CD4-positive, CD25-positive, alpha-beta regulatory T cell (primary cell): Measurements from ENCODE around the gene FCHSD2. TPM values are rescaled to one million over a fixed set of nuclear protein-coding genes. Genes with fewer than 3 reads are reported as not detected.

Source experiments
- ATAC-seq, 2 donors: fragments of 150-1000 bp; cut with Tn5 transposase; one replicate each; pipeline ENCODE4 v1.10.0; 2021; ENCODE audit warnings: low read depth in 2 of 2, moderate number of reproducible peaks in 2 of 2, moderate library complexity in 1 of 2
- DNase-seq, 3 donors: peaks; one replicate each; pipeline versions ENCODE4 v3.0.0 to v3.0.0-alpha.2; 2012 to 2022; ENCODE audit warnings: mixed read lengths in 1 of 3
- H3K27ac ChIP-seq: one replicate; pipeline ENCODE4 v1.7.0; 2013; ENCODE audit warnings: mild to moderate bottlenecking, low read length; ENCODE audit not compliant: insufficient read depth, poor library complexity, severe bottlenecking
- H3K27me3 ChIP-seq: one replicate; pipeline ENCODE4 v1.7.0; 2013; ENCODE audit warnings: low read length; ENCODE audit not compliant: control insufficient read depth, insufficient read depth
- H3K36me3 ChIP-seq: one replicate; pipeline ENCODE4 v1.7.0; 2013; ENCODE audit warnings: mild to moderate bottlenecking, low read length, moderate library complexity; ENCODE audit not compliant: control insufficient read depth, insufficient read depth
- H3K4me1 ChIP-seq: 2 replicates; pipeline ENCODE4 v1.7.0; 2013; ENCODE audit warnings: mild to moderate bottlenecking, low read length; ENCODE audit not compliant: insufficient read depth, control insufficient read depth, poor library complexity, severe bottlenecking
- H3K4me3 ChIP-seq: one replicate; pipeline ENCODE4 v1.7.0; 2013; ENCODE audit warnings: low read depth, mild to moderate bottlenecking, low read length, moderate library complexity
- H3K9me3 ChIP-seq, 2 experiments: 1 replicate in 1 of 2; 2 replicates in 1 of 2; pipeline ENCODE4 v1.7.0; 2013; ENCODE audit warnings: low read length in 2 of 2, mild to moderate bottlenecking in 1 of 2, moderate library complexity in 1 of 2; ENCODE audit not compliant: control insufficient read depth in 2 of 2
- H3K27ac Mint-ChIP-seq, 3 donors: one replicate each; pipeline ENCODE4 v1.8.0; 2020 to 2022; ENCODE audit warnings: mild to moderate bottlenecking in 3 of 3, mixed read lengths in 3 of 3, moderate library complexity in 2 of 3
- H3K27me3 Mint-ChIP-seq: one replicate; pipeline ENCODE4 v1.8.0; 2022; ENCODE audit warnings: mild to moderate bottlenecking, mixed read lengths
- H3K36me3 Mint-ChIP-seq: one replicate; pipeline ENCODE4 v1.8.0; 2020; ENCODE audit warnings: mixed read lengths
- H3K4me1 Mint-ChIP-seq, 4 donors: one replicate each; pipeline ENCODE4 v1.8.0; 2020 to 2022; ENCODE audit warnings: mixed read lengths in 4 of 4, mild to moderate bottlenecking in 1 of 4
- H3K4me3 Mint-ChIP-seq, 4 donors: one replicate each; pipeline ENCODE4 v1.8.0; 2020 to 2022; ENCODE audit warnings: mild to moderate bottlenecking in 4 of 4, mixed read lengths in 4 of 4, moderate library complexity in 3 of 4
- H3K9me3 Mint-ChIP-seq, 7 donors: one replicate each; pipeline ENCODE4 v1.8.0; 2020 to 2022; ENCODE audit warnings: mixed read lengths in 7 of 7, mild to moderate bottlenecking in 3 of 7, moderate library complexity in 2 of 7
- polyA plus RNA-seq, 4 donors: library from polyadenylated mRNA; unstranded; fragments of 300-500 nt; fragmentation: Illumina TruSeq; gene quantifications; one replicate each; pipeline ENCODE4 v1.2.3, GENCODE V29; 2021
- total RNA-seq: library from RNA; stranded (reverse); gene quantifications from one replicate; pipeline ENCODE4 v1.2.3, GENCODE V29; 2022

The FCHSD2 gene
- total and polyA plus RNA-seq, 5 donors from 2014 or later = 13.5 to 56.6 (median 19.6) TPM

- Histone ChIP-seq H3K4me3 (no peak overlapping the region), H3K4me1 (no peaks in the 10 kb centered on the region), H3K27me3 (no peaks in the 10 kb centered on the region), H3K36me3 (peaks cover 11% of the 10 kb centered on the region), H3K27ac (no peak overlapping the region), H3K9me3 (no peaks in the 10 kb centered on the region)
- Mint-ChIP-seq H3K36me3 (peaks cover 25% of the 10 kb centered on the region), H3K27me3 (no peaks in the 10 kb centered on the region), H3K4me1 (peaks cover 9 to 11% (median 10%) of the 10 kb centered on the region in 4 donors), H3K4me3 (no peak overlapping the region), H3K27ac (peak overlapping the region in 1 of 3 donors; percentile 52), H3K9me3 (peaks cover 0 to 2% (median 0%) of the 10 kb centered on the region in 7 donors)
- ATAC-seq = no peak
- no peak for DNase-seq
These were observed 266.4 kb downstream of the FCHSD2 start for GRCh38 chr11:72875736-72876135.

- Histone ChIP-seq H3K9me3 (no peaks in the 10 kb centered on the region), H3K4me1 (peaks cover 10% of the 10 kb centered on the region), H3K36me3 (peaks cover 19% of the 10 kb centered on the region), H3K4me3 (no peak overlapping the region), H3K27ac (no peak overlapping the region), H3K27me3 (no peaks in the 10 kb centered on the region)
- H3K36me3 Mint-ChIP-seq = peaks cover 20% of the 10 kb centered on the region
- peaks cover 20 to 31% (median 21%) of the 10 kb centered on the region in 4 donors for H3K4me1 Mint-ChIP-seq
- DNase-seq (no peak), ATAC-seq (no peak)
- peak overlapping the region in 1 of 3 donors; percentile 79 for H3K27ac Mint-ChIP-seq
- no peaks in the 10 kb centered on the region for H3K9me3 Mint-ChIP-seq
- H3K27me3 Mint-ChIP-seq = no peaks in the 10 kb centered on the region
- no peak overlapping the region for H3K4me3 Mint-ChIP-seq
These were observed 270.1 kb downstream of the FCHSD2 start for GRCh38 chr11:72872012-72872411.

GRCh38 chr11:72871119-72871518 lies 271.0 kb downstream of the FCHSD2 start:
- peak overlapping the region in 1 of 3 donors; percentile 7 for H3K27ac Mint-ChIP-seq
- no peak overlapping the region for H3K4me3 Mint-ChIP-seq
- H3K4me1 Mint-ChIP-seq = peaks cover 20 to 35% (median 25%) of the 10 kb centered on the region in 4 donors
- DNase-seq (no peak), ATAC-seq (no peak)
- Histone ChIP-seq H3K27me3 (no peaks in the 10 kb centered on the region), H3K9me3 (no peaks in the 10 kb centered on the region), H3K4me1 (peaks cover 10% of the 10 kb centered on the region), H3K4me3 (no peak overlapping the region), H3K36me3 (peaks cover 24% of the 10 kb centered on the region), H3K27ac (no peak overlapping the region)
- H3K36me3 Mint-ChIP-seq = peaks cover 24% of the 10 kb centered on the region
- no peaks in the 10 kb centered on the region for H3K9me3 Mint-ChIP-seq
- H3K27me3 Mint-ChIP-seq = no peaks in the 10 kb centered on the region

- Mint-ChIP-seq H3K27me3 (no peaks in the 10 kb centered on the region), H3K4me3 (no peak overlapping the region), H3K27ac (peak overlapping the region in 1 of 3 donors; percentile 15), H3K9me3 (no peaks in the 10 kb centered on the region), H3K4me1 (peaks cover 20 to 36% (median 30%) of the 10 kb centered on the region in 4 donors), H3K36me3 (peaks cover 33% of the 10 kb centered on the region)
- ATAC-seq (no peak), DNase-seq (no peak)
- H3K27me3 ChIP-seq = no peaks in the 10 kb centered on the region
- H3K9me3 ChIP-seq = no peaks in the 10 kb centered on the region
- H3K27ac ChIP-seq = no peak overlapping the region
- H3K36me3 ChIP-seq = peaks cover 22% of the 10 kb centered on the region
- H3K4me1 ChIP-seq = peaks cover 10% of the 10 kb centered on the region
- no peak overlapping the region for H3K4me3 ChIP-seq
These were observed 272.3 kb downstream of the FCHSD2 start for GRCh38 chr11:72869831-72870230.

- no peak overlapping the region for H3K4me3 Mint-ChIP-seq
- DNase-seq (no peak), ATAC-seq (no peak)
- Histone ChIP-seq H3K4me3 (no peak overlapping the region), H3K27me3 (no peaks in the 10 kb centered on the region), H3K4me1 (peaks cover 10% of the 10 kb centered on the region), H3K27ac (no peak overlapping the region), H3K36me3 (peaks cover 22% of the 10 kb centered on the region), H3K9me3 (no peaks in the 10 kb centered on the region)
- peaks cover 16 to 36% (median 30%) of the 10 kb centered on the region in 4 donors for H3K4me1 Mint-ChIP-seq
- no peak overlapping the region for H3K27ac Mint-ChIP-seq
- H3K9me3 Mint-ChIP-seq = no peaks in the 10 kb centered on the region
- no peaks in the 10 kb centered on the region for H3K27me3 Mint-ChIP-seq
- H3K36me3 Mint-ChIP-seq = peaks cover 33% of the 10 kb centered on the region
These were observed 274.1 kb downstream of the FCHSD2 start for GRCh38 chr11:72867970-72868369.

GRCh38 chr11:72864702-72865655 lies 277.1 kb downstream of the FCHSD2 start:
- no peaks in the 10 kb centered on the region for H3K27me3 Mint-ChIP-seq
- Histone ChIP-seq H3K27me3 (no peaks in the 10 kb centered on the region), H3K4me3 (no peak overlapping the region), H3K9me3 (no peaks in the 10 kb centered on the region), H3K4me1 (peaks cover 10% of the 10 kb centered on the region), H3K27ac (no peak overlapping the region), H3K36me3 (peaks cover 29% of the 10 kb centered on the region)
- ATAC-seq = no peak
- H3K4me1 Mint-ChIP-seq = peaks cover 8 to 23% (median 16%) of the 10 kb centered on the region in 4 donors
- no peaks in the 10 kb centered on the region for H3K9me3 Mint-ChIP-seq
- H3K36me3 Mint-ChIP-seq = peaks cover 26% of the 10 kb centered on the region
- no peak for DNase-seq
- peak overlapping the region in 2 of 3 donors; percentile 7 to 9 for H3K27ac Mint-ChIP-seq
- H3K4me3 Mint-ChIP-seq = no peak overlapping the region

GRCh38 chr11:72863916-72864315 lies 278.2 kb downstream of the FCHSD2 start:
- H3K9me3 Mint-ChIP-seq = no peaks in the 10 kb centered on the region
- no peak overlapping the region for H3K27ac Mint-ChIP-seq
- Histone ChIP-seq H3K9me3 (no peaks in the 10 kb centered on the region), H3K36me3 (peaks cover 34% of the 10 kb centered on the region), H3K4me3 (no peak overlapping the region), H3K27me3 (no peaks in the 10 kb centered on the region), H3K4me1 (no peaks in the 10 kb centered on the region), H3K27ac (no peak overlapping the region)
- peaks cover 32% of the 10 kb centered on the region for H3K36me3 Mint-ChIP-seq
- no peaks in the 10 kb centered on the region for H3K27me3 Mint-ChIP-seq
- H3K4me3 Mint-ChIP-seq = no peak overlapping the region
- DNase-seq = no peak
- no peak for ATAC-seq
- H3K4me1 Mint-ChIP-seq = peaks cover 0 to 13% (median 10%) of the 10 kb centered on the region in 4 donors
